DMS114 treated with DMSO at 0.1 percent for 48 hours (cell line): ENCODE data around the gene MLX.
"Not testable (repeated sequence)": the region's sequence is repeated elsewhere in the genome, so short reads cannot be mapped to it uniquely, and the experiment has no call there.

Experiments used
- DNase-seq: peaks from one replicate; lab custom pipeline; 2025; ENCODE audit not compliant: unreplicated experiment; lab: John Stamatoyannopoulos, UW

MLX gene

DNA sequence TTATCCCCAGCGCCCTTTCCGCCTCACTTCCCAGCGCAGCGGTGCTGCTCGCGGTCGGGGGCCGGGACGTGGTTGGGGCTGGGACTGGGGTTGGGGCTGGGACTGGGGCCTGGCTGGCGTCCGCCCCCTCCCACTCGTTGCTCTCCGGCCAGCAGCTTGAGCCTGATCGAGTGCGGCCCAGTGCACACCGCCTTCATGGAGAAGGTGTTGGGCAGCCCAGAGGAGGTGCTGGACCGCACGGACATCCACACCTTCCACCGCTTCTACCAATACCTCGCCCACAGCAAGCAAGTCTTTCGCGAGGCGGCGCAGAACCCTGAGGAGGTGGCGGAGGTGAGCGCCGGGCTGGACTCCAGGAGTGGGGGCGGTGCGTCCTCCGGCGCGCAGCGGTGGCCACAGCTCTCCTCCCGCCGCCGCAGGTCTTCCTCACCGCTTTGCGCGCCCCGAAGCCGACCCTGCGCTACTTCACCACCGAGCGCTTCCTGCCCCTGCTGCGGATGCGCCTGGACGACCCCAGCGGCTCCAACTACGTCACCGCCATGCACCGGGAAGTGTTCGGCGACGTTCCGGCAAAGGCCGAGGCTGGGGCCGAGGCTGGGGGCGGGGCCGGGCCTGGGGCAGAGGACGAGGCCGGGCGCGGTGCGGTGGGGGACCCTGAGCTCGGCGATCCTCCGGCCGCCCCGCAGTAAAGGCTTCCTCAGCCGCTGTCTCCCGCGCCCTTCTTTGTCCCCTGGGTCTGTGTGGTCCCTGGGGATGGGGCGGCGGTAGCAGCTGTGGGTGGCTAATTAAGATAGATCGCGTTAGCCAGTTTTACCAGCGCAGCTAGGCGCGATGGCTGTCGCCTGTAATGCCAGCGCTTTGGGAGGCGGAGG, 12.4 kb upstream of the MLX start:
- DNase-seq = peak; percentile 34

DNA sequence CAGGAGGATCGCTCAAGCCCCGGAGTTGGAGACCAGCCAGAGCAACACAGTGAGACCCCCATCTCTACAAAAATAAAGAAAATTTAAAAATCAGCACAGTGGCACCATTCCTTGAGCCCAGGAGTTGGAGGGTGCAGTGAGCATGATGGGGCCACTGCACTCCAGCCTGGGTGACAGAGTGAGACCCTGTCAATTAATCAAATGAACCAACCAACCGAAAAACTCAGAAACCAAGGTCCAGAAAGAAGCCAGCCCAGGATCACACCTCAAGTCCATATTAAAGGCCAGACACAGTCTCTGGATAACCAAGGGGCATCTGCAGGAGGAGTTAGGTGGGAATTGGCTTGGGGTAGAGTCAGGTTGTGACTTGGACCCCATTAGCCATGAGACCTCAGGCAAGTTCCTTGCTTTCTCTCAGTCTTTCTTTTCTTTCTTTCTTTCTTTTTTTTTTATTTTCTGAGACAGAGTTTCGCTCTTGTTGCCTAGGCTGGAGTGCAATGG, 11.7 kb upstream of the MLX start:
- no peak for DNase-seq

DNA sequence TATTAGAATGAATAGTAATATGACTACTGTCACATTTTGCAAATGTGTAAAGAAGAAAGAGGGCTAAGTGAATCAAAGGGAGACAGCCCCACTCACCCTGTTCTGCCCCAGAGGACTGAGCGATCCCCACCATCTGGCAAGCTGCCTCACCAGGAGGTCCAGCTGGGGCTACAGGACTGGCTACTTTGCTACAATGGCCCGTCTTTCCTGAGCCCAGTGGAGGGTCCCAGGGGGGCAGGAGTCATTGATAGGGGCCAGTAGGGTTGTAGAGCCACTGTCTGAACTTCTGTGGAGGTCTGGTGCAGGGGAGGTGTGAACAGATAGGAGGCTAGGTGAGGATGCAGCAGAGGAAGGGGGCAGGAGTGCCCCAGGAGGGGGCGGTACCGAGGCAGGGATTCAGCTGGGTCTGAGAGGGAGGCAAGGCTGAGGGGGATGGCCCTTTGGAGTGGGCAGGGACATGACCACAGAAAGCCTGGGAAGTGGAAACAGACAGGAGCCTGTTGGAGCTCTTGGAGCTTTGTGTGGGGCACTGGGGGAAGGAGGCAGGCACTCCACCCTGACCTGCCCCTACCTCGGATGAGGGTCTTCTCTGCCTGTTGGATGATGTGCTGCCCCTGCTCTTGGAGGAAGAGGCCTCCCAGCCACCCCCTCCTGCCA, 10.8 kb upstream of the MLX start:
- not testable (repeated sequence) for DNase-seq

DNA sequence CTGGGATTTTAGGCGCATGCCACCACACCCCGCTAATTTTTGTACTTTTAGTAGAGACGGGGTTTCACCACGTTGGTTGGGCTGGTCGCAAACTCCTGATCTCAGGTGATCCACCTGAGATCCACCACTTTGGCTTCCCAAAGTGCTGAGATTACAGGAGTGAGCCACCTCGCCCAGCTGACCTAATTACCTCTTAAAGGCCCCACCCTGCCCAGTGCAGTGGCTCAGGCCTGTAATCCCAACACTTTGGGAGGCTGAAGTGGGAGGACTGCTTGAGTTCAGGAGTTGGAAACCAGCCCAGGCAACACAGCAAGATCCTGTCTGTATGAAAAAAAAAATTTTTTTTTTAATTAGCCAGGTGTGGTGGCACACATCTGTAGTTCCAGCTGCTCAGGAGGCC, 7.8 kb upstream of the MLX start:
- DNase-seq = no peak

DNA sequence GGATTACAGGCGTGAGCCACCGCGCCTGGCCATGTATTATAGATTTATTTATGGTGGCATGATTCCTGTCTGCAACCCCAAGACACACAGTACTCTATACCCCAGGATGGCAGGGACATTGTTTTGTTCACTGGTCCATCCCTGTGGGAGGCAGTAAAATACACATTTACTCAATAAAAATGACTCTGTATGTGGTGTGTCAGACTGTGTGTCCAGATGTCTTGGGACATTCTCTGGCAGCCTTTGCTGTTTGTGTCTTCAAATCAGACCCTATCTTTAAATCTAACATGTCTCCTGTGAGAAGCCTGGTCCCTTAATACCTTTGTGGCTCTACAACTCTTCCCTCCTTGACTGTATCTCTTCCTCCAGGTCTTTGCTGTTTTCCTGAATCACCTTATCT, 6.7 kb upstream of the MLX start:
- no peak for DNase-seq

DNA sequence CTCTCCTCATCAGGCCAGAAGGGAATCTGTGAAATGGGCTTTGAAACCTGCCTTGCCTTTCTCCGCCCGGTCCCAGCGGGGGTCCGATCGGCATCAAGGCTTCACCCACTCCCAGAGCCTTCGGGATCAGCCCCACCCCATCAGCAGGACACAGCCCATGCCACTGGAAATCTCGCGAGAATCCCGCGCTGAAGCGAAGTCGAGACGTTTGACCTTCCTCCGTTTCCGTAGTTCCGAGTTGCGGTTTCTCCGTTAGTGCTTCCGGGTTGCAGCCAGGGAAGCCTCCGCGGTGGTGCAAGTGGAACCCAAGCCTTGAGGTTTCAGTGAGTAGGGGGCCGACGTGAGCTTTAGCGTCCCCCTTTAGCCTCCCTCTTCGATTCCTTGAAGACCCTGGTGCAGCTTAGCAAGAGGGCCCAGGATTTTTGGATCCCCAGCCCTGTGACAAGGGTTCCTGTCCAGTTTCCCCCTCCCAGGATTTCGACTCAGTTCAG, 5.0 kb upstream of the MLX start, which contains the start of gene COASY:
TSS of gene COASY (plus strand) at position 252 of the 491 bp plus-strand sequence. CDS start 475 bp downstream, outside the sequence.
- peak; percentile 77 for DNase-seq

DNA sequence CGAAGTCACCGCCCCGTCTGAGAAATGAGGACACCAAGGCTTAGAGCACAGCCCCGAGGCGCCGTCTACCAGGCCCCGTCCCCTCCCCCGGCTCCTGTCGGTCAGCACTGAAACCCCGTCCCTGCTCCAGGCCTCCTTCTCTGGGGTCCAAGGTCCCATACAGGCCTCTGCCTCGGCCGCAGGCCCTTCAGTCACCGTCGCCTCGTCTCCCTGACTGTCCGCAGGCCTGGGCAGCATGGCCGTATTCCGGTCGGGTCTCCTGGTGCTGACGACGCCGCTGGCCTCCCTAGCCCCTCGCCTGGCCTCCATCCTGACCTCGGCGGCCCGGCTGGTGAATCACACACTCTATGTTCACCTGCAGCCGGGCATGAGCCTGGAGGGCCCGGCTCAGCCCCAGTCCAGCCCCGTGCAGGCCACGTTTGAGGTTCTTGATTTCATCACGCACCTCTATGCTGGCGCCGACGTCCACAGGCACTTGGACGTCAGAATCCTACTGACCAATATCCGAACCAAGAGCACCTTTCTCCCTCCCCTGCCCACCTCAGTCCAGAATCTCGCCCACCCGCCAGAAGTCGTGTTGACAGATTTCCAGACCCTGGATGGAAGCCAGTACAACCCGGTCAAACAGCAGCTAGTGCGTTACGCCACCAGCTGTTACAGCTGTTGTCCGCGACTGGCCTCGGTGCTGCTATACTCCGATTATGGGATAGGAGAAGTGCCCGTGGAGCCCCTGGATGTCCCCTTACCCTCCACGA, 4.3 kb upstream of the MLX start:
- DNase-seq = no peak

DNA sequence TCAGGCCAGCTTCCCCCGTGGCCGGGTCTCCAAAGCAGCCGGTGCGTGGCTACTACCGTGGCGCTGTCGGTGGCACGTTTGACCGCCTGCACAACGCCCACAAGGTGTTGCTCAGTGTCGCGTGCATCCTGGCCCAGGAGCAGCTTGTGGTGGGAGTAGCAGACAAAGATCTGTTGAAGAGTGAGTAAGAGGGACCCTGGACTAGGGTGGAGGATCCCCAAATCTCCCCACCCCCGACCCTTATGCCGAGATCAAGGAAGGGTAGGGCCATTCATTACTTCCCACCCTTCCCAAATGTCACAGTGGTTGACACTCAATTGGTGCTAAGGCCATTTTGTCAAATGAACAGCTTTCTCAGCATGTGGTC, 3.8 kb upstream of the MLX start:
- no peak for DNase-seq

DNA sequence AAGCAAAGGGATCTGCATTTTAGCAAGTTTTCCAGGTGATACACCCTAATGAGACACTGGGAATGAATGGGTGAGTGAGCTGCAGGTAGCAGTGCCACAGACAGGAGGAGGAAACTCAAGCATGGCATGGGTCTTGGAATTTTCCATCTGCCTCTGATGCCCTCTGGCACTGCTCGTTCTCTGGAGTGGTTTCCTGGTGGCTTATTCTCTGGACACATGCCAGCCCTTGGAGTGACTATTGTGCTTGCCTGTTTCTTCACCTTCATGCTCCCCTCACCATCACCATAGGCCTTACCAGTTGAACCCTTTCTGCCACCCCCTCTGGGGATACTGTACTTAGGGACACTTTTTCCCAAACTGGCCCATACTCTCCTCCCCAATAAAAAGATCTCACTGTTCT, 3.4 kb upstream of the MLX start:
- no peak for DNase-seq

DNA sequence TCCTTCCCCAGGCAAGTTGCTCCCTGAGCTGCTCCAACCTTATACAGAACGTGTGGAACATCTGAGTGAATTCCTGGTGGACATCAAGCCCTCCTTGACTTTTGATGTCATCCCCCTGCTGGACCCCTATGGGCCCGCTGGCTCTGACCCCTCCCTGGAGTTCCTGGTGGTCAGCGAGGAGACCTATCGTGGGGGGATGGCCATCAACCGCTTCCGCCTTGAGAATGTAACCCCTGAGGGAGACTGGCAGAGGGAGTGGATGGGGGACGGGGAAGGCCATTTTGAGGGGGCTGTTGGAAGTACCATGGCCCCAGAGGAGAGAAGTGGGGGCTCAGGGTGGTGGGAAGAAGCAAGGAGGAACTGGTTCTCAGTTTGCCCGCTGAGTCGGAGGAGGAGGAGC, 3.0 kb upstream of the MLX start:
- no peak for DNase-seq

DNA sequence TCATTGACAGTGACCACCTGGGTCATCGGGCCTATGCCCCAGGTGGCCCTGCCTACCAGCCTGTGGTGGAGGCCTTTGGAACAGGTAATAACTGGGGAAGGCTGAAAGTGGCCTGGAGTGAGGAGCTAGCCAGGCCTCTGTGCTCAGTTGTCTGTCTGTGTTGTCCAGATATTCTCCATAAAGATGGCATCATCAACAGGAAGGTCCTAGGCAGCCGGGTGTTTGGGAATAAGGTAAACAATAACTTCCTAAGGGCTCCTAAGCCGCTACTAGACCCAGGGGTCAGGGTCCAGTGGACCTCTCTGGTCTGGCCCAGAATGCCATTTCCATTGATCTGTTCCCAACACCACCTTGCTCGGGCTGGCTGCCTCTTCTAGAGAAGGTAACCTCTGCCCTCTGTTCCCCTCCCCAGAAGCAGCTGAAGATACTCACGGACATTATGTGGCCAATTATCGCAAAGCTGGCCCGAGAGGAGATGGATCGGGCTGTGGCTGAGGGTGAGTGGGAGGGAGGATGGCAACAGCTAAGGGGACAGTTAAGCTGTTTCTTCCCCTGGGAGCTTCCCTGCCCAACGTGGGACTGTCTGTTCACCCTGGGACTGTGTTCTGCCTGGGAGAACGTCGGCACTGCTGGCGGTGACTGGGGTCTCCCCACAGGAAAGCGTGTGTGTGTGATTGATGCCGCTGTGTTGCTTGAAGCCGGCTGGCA, 1.9 kb upstream of the MLX start:
- no peak for DNase-seq

DNA sequence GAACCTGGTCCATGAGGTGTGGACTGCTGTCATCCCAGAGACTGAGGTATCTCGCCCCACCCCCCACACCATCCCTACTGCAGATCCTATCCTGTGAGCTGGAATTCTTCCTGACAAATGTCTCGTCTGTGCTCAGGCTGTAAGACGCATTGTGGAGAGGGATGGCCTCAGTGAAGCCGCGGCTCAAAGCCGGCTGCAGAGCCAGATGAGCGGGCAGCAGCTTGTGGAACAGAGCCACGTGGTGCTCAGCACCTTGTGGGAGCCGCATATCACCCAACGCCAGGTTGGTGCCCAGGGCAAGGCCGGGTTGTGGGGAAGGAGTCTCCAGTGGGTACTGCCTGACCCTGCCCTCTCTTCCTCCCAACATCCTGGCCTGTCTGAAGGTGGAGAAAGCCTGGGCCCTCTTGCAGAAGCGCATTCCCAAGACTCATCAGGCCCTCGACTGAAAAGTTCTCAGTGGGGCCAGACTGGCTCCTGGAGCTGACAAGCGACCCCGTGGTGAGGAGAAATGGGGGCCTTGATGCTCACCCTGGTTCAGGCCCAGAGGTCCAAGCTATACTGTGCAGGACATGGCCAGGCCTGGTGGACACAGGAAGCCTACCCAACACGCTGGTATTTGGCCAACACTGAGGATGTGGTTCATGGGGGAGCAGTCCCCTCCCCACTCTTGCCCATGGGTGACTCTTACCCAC, 1.2 kb upstream of the MLX start:
- no peak for DNase-seq

DNA sequence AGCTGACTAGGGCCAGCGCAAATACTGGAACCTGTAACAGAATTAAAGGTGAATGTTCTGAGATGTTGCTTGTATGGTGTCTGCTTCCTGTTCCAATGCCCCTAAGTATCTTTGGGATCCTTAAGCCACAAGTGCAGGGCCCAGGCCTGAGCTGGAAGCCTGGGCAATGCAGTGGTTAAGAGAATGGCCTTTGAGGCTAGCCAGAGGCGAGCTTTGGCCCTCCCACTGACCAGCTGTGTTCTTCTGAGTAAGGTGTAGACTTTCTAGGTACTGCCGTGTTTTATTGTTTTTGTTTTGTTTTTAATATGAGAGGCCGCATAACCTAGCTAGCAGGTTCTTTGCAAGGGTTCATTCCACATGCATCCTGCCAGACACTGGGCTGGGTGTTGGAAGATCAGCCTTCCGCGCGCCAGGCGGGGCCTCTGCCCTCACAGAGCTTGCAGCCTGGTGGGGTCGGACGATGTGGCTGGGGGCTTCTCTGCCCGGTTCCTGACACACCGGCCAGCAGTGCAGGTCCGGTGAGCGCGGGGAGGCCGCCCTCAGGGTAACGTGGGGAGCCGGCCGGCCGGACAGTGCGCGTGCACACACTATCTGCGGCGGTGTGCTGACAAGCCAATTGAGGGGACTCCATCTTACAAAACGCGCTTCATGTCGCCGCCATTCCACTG, 551 bp upstream of the MLX start:
- DNase-seq = no peak

DNA sequence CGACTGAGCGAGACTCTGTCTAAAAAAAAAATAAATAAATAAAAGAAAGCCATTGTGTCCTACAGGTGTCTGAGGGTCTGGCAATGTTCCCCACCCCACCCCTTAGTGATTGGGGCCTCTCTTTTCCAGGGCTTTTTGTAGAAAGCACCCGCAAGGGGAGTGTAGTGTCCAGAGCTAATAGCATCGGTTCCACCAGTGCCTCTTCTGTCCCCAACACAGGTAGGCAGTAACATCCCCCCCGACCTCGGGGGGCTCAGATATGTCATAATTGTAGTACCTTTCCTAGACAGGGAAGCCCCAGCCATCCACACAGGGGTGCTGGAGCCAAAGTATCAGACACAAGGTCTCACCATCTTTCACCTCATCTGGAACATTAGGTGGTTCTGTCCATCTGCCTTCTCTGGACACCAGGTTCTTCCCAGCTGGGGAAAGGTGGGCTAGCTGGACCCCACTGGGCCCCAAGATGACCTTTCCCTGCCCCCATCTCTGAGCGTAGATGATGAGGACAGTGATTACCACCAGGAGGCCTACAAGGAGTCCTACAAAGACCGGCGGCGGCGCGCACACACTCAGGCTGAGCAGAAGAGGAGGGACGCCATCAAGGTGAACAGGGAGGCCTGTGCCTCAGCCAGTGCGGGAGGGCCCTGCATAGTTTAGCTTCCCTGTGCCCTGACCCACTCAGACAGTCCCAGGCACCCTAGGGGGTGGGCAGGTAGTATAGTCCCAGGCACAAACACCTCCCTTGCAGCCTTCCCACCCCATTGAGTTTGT, 1.6 kb downstream of the MLX start:
- DNase-seq = no peak

DNA sequence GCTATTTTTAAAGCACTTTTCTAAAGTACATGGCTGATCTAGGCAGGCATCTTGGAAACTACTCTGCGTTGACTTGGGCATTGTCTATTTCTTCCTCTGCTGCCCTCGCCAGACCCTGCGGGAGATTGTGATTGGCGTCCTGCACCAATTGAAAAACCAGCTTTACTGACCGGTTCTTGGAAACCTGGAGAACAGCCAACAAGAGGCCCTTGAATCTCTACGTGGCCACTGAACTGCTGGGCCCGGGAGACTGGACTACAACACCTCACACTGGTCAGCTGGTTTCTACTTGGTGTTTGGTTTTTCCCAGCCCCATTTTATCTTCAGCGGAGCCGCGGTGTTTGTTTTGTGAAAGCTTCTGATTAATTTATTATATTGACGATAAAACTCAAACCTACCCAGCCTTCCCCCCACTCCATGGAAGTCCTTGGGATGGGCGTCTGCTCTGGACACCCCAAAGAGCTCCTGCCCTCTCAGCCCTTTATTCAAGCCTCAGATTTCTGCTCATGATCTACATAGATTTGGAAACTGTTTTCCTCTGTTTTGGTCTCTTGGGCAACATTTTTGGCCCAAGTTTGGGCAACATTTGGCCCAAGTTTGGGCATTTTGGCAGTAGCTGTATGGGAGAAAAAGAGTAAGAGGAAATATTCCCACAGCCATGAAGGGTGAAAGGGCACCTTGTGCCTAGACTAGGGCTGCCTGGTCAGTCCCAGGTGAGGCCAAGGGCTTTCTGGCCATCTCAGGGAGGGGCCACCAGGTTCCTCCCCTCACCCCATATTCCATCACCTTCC, 4.7 kb downstream of the MLX start:
- no peak for DNase-seq

DNA sequence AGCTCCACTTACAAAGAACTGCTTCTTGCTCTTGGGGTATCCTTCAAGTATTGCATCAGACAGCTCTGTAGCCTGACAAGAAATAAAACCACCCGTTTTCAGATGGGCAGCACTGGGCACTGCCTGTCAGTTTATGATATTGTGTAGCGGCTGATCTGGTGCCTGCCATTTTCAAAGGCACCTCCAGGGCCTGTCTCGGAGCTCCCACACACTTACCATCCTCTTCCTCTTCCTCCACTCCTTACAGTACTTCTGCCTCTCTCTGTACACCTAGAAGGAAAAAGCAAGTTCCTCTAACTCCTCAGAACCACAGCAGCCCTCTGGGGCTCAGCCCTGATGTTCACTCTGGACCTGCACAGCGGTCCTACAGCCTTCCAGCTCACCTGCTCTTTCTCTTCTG, 6.2 kb downstream of the MLX start:
- DNase-seq = no peak

DNA sequence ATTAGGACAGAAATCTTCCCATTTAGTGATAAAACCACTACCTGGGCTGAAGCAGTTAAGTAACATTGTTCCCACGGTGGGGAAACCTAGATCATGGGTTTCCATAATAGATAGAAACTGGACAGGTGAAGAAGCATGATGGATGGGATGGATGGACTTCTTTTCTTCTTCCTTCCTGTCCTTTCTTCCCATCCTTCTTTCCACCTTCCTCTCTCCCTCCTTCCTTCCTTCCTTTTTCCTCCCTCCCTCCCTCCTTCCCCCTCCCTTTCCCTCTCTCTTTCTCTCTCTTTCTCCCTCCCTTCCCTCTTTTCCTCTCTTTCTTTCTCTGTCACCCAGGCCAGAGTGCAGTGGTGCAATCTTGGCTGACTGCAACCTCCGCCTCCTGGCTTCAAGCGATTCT, 7.6 kb downstream of the MLX start:
- no peak for DNase-seq

DNA sequence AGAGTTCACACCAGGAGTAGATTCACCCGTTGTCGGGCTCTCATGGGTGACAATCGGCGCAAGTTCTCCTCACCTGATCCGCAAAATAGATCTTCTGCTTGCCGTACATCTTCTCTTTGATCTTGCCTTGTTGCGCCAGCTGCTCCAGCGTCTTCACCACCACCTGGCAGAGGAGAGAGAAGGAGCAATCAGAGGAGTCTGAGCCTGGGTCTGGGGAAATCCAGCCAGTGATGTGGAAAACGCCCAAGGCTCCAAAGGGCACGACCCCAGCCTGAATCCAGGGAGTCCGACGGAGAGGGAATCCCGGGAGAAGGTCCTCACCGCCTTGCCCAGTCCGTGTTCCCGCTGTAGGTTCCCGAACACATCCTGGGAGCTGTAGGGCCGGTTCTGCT, 10.2 kb downstream of the MLX start:
- no peak for DNase-seq
